CD14-positive monocyte (primary cell): Measurements from ENCODE around the gene LOXHD1. TPM values are rescaled to one million over a fixed set of nuclear protein-coding genes. Genes with fewer than 3 reads are reported as not detected.

Experiments
- DNase-seq, 3 donors: peaks; one replicate each; pipeline ENCODE4 v3.0.0-alpha.2; 2011 to 2022
- H2AFZ ChIP-seq: 2 replicates; pipeline ENCODE4 v1.6.0; 2012; ENCODE audit warnings: mild to moderate bottlenecking, low read depth, low read length, inconsistent platforms; ENCODE audit not compliant: insufficient read depth, poor library complexity, severe bottlenecking
- H3K27ac ChIP-seq, 2 donors: 1 replicate in 1 of 2; 2 replicates in 1 of 2; pipeline ENCODE4 v1.5.1; 2012 to 2013; ENCODE audit warnings: low read length in 2 of 2, control low read depth in 1 of 2, inconsistent platforms in 1 of 2, low read depth in 1 of 2, mild to moderate bottlenecking in 1 of 2
- H3K27me3 ChIP-seq, 2 donors: one replicate each; pipeline versions ENCODE4 v1.6.0 to v1.6.1; 2011 to 2013; ENCODE audit warnings: low read length in 2 of 2; ENCODE audit not compliant: control insufficient read depth in 2 of 2, insufficient read depth in 2 of 2
- H3K36me3 ChIP-seq, 2 donors: replicated peaks in 1 of 2; 1 replicate in 1 of 2; 2 replicates in 1 of 2; pipeline versions ENCODE4 v1.5.1 to v1.6.1; 2012 to 2013; ENCODE audit warnings: low read length in 2 of 2, control low read depth in 1 of 2, inconsistent platforms in 1 of 2, mild to moderate bottlenecking in 1 of 2; ENCODE audit not compliant: insufficient read depth in 2 of 2, control insufficient read depth in 1 of 2
- H3K4me1 ChIP-seq, 2 donors: 1 replicate in 1 of 2; 2 replicates in 1 of 2; pipeline versions ENCODE4 v1.5.1 to v1.6.1; 2012 to 2013; ENCODE audit warnings: low read length in 2 of 2, control low read depth in 1 of 2, inconsistent platforms in 1 of 2, mild to moderate bottlenecking in 1 of 2, moderate library complexity in 1 of 2; ENCODE audit not compliant: insufficient read depth in 2 of 2, control insufficient read depth in 1 of 2
- H3K4me2 ChIP-seq: replicated peaks from 2 replicates; pipeline ENCODE3; 2012; ENCODE audit warnings: low read length, moderate library complexity, mild to moderate bottlenecking; ENCODE audit not compliant: poor library complexity, severe bottlenecking; ENCODE audit errors: extremely low read depth
- H3K4me3 ChIP-seq, 3 experiments: fragments of 200-600 bp in 1 of 3; sonication (generic) in 1 of 3; replicated peaks in 1 of 3; 1 replicate in 2 of 3; 2 replicates in 1 of 3; pipeline ENCODE4 v1.5.1; 2011 to 2013; ENCODE audit warnings: low read length in 3 of 3, mild to moderate bottlenecking in 3 of 3, control low read depth in 2 of 3, low read depth in 2 of 3, inconsistent platforms in 1 of 3, moderate library complexity in 1 of 3
- H3K79me2 ChIP-seq: 2 replicates; pipeline ENCODE4 v1.6.0; 2012; ENCODE audit warnings: mild to moderate bottlenecking, control low read depth, inconsistent platforms, low read length, moderate library complexity; ENCODE audit not compliant: insufficient read depth
- H3K9ac ChIP-seq: 2 replicates; pipeline ENCODE4 v1.6.0; 2017; ENCODE audit warnings: low read length, mild to moderate bottlenecking; ENCODE audit not compliant: insufficient read depth, poor library complexity, severe bottlenecking
- H3K9me3 ChIP-seq, 2 donors: replicated peaks in 1 of 2; 1 replicate in 1 of 2; 2 replicates in 1 of 2; pipeline versions ENCODE4 v1.5.1 to v1.6.1; 2012 to 2013; ENCODE audit warnings: low read length in 2 of 2, control low read depth in 1 of 2; ENCODE audit not compliant: control insufficient read depth in 1 of 2, insufficient read depth in 1 of 2
- H4K20me1 ChIP-seq: 2 replicates; pipeline ENCODE4 v1.6.0; 2012; ENCODE audit warnings: mild to moderate bottlenecking, low read length, control low read depth, moderate library complexity; ENCODE audit not compliant: insufficient read depth
- H3K27ac Mint-ChIP-seq, 7 donors: one replicate each; pipeline ENCODE4 v1.8.0; 2020; ENCODE audit warnings: mild to moderate bottlenecking in 7 of 7, mixed read lengths in 7 of 7, moderate library complexity in 6 of 7, inconsistent platforms in 2 of 7
- H3K27me3 Mint-ChIP-seq, 3 donors: one replicate each; pipeline ENCODE4 v1.8.0; 2021 to 2022; ENCODE audit warnings: low read depth in 3 of 3, mild to moderate bottlenecking in 3 of 3, mixed read lengths in 3 of 3, moderate library complexity in 3 of 3, inconsistent platforms in 1 of 3
- H3K36me3 Mint-ChIP-seq, 2 donors: one replicate each; pipeline ENCODE4 v1.8.0; 2020; ENCODE audit warnings: mixed read lengths in 2 of 2, inconsistent platforms in 1 of 2, mild to moderate bottlenecking in 1 of 2
- H3K4me1 Mint-ChIP-seq: one replicate; pipeline ENCODE4 v1.8.0; 2020; ENCODE audit warnings: mild to moderate bottlenecking, mixed read lengths
- H3K4me3 Mint-ChIP-seq, 2 donors: one replicate each; pipeline ENCODE4 v1.8.0; 2020; ENCODE audit warnings: mild to moderate bottlenecking in 2 of 2, mixed read lengths in 2 of 2, moderate library complexity in 1 of 2
- H3K9me3 Mint-ChIP-seq, 7 donors: one replicate each; pipeline ENCODE4 v1.8.0; 2020 to 2022; ENCODE audit warnings: mixed read lengths in 7 of 7, mild to moderate bottlenecking in 6 of 7, moderate library complexity in 6 of 7, inconsistent platforms in 2 of 7
- WGBS: methylation state at CpG from one replicate; pipeline ENCODE4 v1.1.5; 2013; ENCODE audit warnings: missing lambda C conversion rate; ENCODE audit not compliant: insufficient coverage; 5-methylcytosine and 5-hydroxymethylcytosine counted together
- intact Hi-C, 2 donors: fragments of 100-400 bp; cut with micrococcal nuclease; formaldehyde crosslinking; loops; one replicate each; pipeline versions ENCODE4 v1.15.0 to v1.15.1; 2023
- polyA plus RNA-seq, 3 donors: library from polyadenylated mRNA; depleted of rRNA in 1 of 3; unstranded in 2 of 3; stranded (reverse) in 1 of 3; fragments of 300-500 nt in 2 of 3; fragments of >200 nt in 1 of 3; fragmentation: Illumina TruSeq in 2 of 3; gene quantifications; 1 replicate in 2 of 3; 2 replicates in 1 of 3; pipeline ENCODE4 v1.2.3, GENCODE V29; 2012 to 2021
- TF ChIP-seq, protein P1 (sequence below): fragments of 200-600 bp; IDR thresholded peaks from one replicate; pipeline ENCODE4 v1.8.0; 2022; ENCODE audit warnings: antibody characterized with exemption, mild to moderate bottlenecking

Gene LOXHD1
- polyA plus RNA-seq, 3 donors = 0.33 to 10.9 (median 0.61) TPM

DNA sequence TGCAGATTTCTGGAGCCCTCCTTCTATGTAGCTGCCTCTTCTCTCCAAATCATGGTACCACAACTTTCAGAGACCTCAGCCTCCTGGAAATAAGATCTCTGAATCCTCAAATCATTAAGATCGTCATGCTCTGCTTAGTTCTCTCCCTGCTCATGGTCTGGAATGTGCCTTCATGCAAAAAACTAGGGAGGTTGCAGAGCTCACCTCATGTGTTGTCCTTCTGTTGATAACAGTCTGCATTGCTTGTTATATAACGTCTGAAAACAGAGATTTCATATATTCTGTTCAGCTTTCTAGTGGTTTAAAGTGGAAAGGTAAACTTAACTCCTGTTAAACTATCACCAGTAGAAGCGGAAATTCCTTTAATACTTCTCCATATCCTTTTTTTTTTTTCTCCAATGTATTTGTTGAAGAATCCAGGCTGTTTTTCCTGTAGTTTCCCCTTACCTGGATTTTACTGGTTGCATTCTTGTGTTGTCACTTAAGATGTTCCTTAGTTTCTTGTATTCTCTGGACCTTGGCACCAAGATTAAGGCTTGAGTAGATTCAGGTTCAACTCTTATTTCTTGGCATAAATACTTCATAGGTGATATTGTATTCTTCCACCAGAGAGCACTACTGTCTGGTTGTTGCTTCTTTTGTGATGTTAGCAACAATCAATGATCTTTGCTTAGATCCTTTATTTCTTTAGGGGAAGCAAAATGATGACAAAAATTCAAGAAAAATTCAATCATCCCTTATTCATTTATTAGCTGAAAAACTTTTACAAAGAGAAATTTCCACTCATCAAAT is 211.3 kb downstream of the LOXHD1 start:
- no peaks in the 10 kb centered on the region for H3K4me1 Mint-ChIP-seq
- no peaks in the 10 kb centered on the region for H3K36me3 Mint-ChIP-seq
- DNase-seq = no peak
- Histone ChIP-seq H4K20me1 (no peaks in the 10 kb centered on the region), H2AFZ (no peak overlapping the region), H3K27me3 (no peaks in the 10 kb centered on the region), H3K9ac (no peak overlapping the region), H3K4me3 (no peak overlapping the region), H3K36me3 (no peaks in the 10 kb centered on the region), H3K4me2 (no peak overlapping the region), H3K9me3 (peaks cover 0 to 2% of the 10 kb centered on the region in 2 donors), H3K4me1 (no peaks in the 10 kb centered on the region), H3K79me2 (no peaks in the 10 kb centered on the region), H3K27ac (no peak overlapping the region)
- intact Hi-C loops = no loop called here
- TF ChIP-seq, protein P1, sequence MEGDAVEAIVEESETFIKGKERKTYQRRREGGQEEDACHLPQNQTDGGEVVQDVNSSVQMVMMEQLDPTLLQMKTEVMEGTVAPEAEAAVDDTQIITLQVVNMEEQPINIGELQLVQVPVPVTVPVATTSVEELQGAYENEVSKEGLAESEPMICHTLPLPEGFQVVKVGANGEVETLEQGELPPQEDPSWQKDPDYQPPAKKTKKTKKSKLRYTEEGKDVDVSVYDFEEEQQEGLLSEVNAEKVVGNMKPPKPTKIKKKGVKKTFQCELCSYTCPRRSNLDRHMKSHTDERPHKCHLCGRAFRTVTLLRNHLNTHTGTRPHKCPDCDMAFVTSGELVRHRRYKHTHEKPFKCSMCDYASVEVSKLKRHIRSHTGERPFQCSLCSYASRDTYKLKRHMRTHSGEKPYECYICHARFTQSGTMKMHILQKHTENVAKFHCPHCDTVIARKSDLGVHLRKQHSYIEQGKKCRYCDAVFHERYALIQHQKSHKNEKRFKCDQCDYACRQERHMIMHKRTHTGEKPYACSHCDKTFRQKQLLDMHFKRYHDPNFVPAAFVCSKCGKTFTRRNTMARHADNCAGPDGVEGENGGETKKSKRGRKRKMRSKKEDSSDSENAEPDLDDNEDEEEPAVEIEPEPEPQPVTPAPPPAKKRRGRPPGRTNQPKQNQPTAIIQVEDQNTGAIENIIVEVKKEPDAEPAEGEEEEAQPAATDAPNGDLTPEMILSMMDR = no peak
- no CpG with 5 or more reads among the region's 3 CpGs for WGBS
- peaks cover 1 to 20% (median 3%) of the 10 kb centered on the region in 7 donors for H3K9me3 Mint-ChIP-seq
- no peak overlapping the region for H3K27ac Mint-ChIP-seq
- H3K27me3 Mint-ChIP-seq = peaks cover 2 to 9% (median 5%) of the 10 kb centered on the region in 3 donors
- no peak overlapping the region for H3K4me3 Mint-ChIP-seq

DNA sequence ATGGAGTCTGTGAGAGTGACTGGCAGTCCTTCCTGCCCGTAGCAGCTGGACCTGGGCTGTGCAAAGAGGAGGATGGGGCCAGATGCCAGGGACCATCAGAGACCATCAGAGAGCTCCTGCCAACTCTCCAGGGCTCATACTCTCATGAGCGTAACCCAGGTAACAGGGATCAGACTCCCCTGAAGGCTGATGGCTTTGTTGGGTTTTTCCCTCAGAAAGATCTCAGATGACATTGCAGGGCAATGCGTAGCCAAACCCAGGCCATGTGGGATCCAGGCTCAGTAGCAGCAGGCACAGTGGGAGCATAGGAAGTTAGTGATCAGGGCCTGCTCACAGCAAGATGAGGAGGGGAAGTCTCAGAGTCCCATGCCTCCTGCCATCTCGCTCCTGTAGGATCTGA is 218.0 kb downstream of the LOXHD1 start:
- H4K20me1 ChIP-seq = no peaks in the 10 kb centered on the region
- intact Hi-C loops = no loop called here
- H3K4me2 ChIP-seq = no peak overlapping the region
- no peak overlapping the region for H3K9ac ChIP-seq
- H3K9me3 Mint-ChIP-seq = peaks cover 0 to 6% (median 0%) of the 10 kb centered on the region in 7 donors
- no peaks in the 10 kb centered on the region for H3K27me3 ChIP-seq
- H3K36me3 ChIP-seq = no peaks in the 10 kb centered on the region
- H3K4me3 Mint-ChIP-seq = no peak overlapping the region
- no peaks in the 10 kb centered on the region for H3K4me1 ChIP-seq
- no peak overlapping the region for H2AFZ ChIP-seq
- no peaks in the 10 kb centered on the region for H3K79me2 ChIP-seq
- no peak for DNase-seq
- WGBS = 84% methylated on average over 4 of the region's 4 CpGs
- TF ChIP-seq, protein P1 = no peak
- H3K27ac ChIP-seq = no peak overlapping the region
- peaks cover 3 to 8% (median 6%) of the 10 kb centered on the region in 3 donors for H3K27me3 Mint-ChIP-seq
- no peaks in the 10 kb centered on the region for H3K36me3 Mint-ChIP-seq
- H3K4me3 ChIP-seq = no peak overlapping the region
- H3K4me1 Mint-ChIP-seq = no peaks in the 10 kb centered on the region
- no peaks in the 10 kb centered on the region for H3K9me3 ChIP-seq
- H3K27ac Mint-ChIP-seq = no peak overlapping the region
